ENCODE data around the gene ERC2. TPM values are rescaled to one million over a fixed set of nuclear protein-coding genes. Genes with fewer than 3 reads are reported as not detected.

Gene ERC2
- total RNA-seq, 1 donor from 2014 or later, result 7.4 TPM

- Histone ChIP-seq H3K9me3 (ENCODE audit: insufficient read depth, low read depth, low read length) (no peaks in the 10 kb centered on the region), H3K9ac (ENCODE audit: low read length) (no peak overlapping the region), H4K20me1 (ENCODE audit: insufficient read depth, low read length) (no peaks in the 10 kb centered on the region), H3K27ac (ENCODE audit: low read depth, low read length) (no peak overlapping the region), H3K79me2 (ENCODE audit: insufficient read depth, low read length) (no peaks in the 10 kb centered on the region), H3K36me3 (ENCODE audit: insufficient read depth, low read length) (no peaks in the 10 kb centered on the region), H3K27me3 (ENCODE audit: insufficient read depth, low read length) (no peaks in the 10 kb centered on the region), H3K4me1 (ENCODE audit: insufficient read depth, low read length) (no peaks in the 10 kb centered on the region), H3K4me2 (ENCODE audit: low read length) (no peak overlapping the region), H2AFZ (ENCODE audit: low read depth, low read length) (no peak overlapping the region), H3K4me3 (ENCODE audit: insufficient read depth, low read depth, low read length) (no peak overlapping the region)
- Mint-ChIP-seq H3K4me1 (ENCODE audit: low read depth, unreplicated experiment) (peaks cover 11% of the 10 kb centered on the region), H3K27ac (ENCODE audit: unreplicated experiment) (no peak overlapping the region), H3K36me3 (ENCODE audit: low read depth, unreplicated experiment) (no peaks in the 10 kb centered on the region), H3K27me3 (ENCODE audit: low read depth, unreplicated experiment) (no peaks in the 10 kb centered on the region), H3K4me3 (ENCODE audit: unreplicated experiment) (no peak overlapping the region), H3K9me3 (ENCODE audit: unreplicated experiment) (no peaks in the 10 kb centered on the region)
- DNase-seq (ENCODE audit: low read depth) (no peak), FAIRE-seq (no peak)
- TF ChIP-seq CTCF (IDR thresholded peaks at IDR 0.05; ENCODE audit: insufficient read depth, low read depth, low read length) (no peak), EZH2 (IDR thresholded peaks at IDR 0.05; ENCODE audit: insufficient read depth, low read length) (no peak)
Measured at GRCh38 chr3:56087451-56088053, 380.7 kb downstream of the ERC2 start.

GRCh38 chr3:56086355-56086754, 381.9 kb downstream of the ERC2 start:
- Histone ChIP-seq H3K79me2 (ENCODE audit: insufficient read depth, low read length) (no peaks in the 10 kb centered on the region), H3K4me2 (ENCODE audit: low read length) (no peak overlapping the region), H3K9me3 (ENCODE audit: insufficient read depth, low read depth, low read length) (no peaks in the 10 kb centered on the region), H2AFZ (ENCODE audit: low read depth, low read length) (no peak overlapping the region), H3K27ac (ENCODE audit: low read depth, low read length) (no peak overlapping the region), H3K4me1 (ENCODE audit: insufficient read depth, low read length) (no peaks in the 10 kb centered on the region), H3K9ac (ENCODE audit: low read length) (no peak overlapping the region), H3K27me3 (ENCODE audit: insufficient read depth, low read length) (peaks cover 2% of the 10 kb centered on the region), H3K4me3 (ENCODE audit: insufficient read depth, low read depth, low read length) (no peak overlapping the region), H4K20me1 (ENCODE audit: insufficient read depth, low read length) (no peaks in the 10 kb centered on the region), H3K36me3 (ENCODE audit: insufficient read depth, low read length) (no peaks in the 10 kb centered on the region)
- Mint-ChIP-seq H3K4me3 (ENCODE audit: unreplicated experiment) (no peak overlapping the region), H3K36me3 (ENCODE audit: low read depth, unreplicated experiment) (no peaks in the 10 kb centered on the region), H3K4me1 (ENCODE audit: low read depth, unreplicated experiment) (peaks cover 11% of the 10 kb centered on the region), H3K27me3 (ENCODE audit: low read depth, unreplicated experiment) (no peaks in the 10 kb centered on the region), H3K27ac (ENCODE audit: unreplicated experiment) (peak overlapping the region; percentile 48), H3K9me3 (ENCODE audit: unreplicated experiment) (no peaks in the 10 kb centered on the region)
- TF ChIP-seq EZH2 (IDR thresholded peaks at IDR 0.05; ENCODE audit: insufficient read depth, low read length) (no peak), CTCF (IDR thresholded peaks at IDR 0.05; ENCODE audit: insufficient read depth, low read depth, low read length) (no peak)
- FAIRE-seq (no peak), DNase-seq (ENCODE audit: low read depth) (peak; percentile 48)

- TF ChIP-seq CTCF (IDR thresholded peaks at IDR 0.05; ENCODE audit: insufficient read depth, low read depth, low read length) (no peak), EZH2 (IDR thresholded peaks at IDR 0.05; ENCODE audit: insufficient read depth, low read length) (no peak)
- H3K36me3 ChIP-seq (ENCODE audit: insufficient read depth, low read length), result no peaks in the 10 kb centered on the region
- peaks cover 2% of the 10 kb centered on the region for H3K27me3 ChIP-seq (ENCODE audit: insufficient read depth, low read length)
- no peaks in the 10 kb centered on the region for H3K27me3 Mint-ChIP-seq (ENCODE audit: low read depth, unreplicated experiment)
- DNase-seq (ENCODE audit: low read depth) (no peak), FAIRE-seq (no peak)
- no peak overlapping the region for H3K4me3 Mint-ChIP-seq (ENCODE audit: unreplicated experiment)
- H3K9ac ChIP-seq (ENCODE audit: low read length), result no peak overlapping the region
- no peaks in the 10 kb centered on the region for H4K20me1 ChIP-seq (ENCODE audit: insufficient read depth, low read length)
- H3K79me2 ChIP-seq (ENCODE audit: insufficient read depth, low read length), result no peaks in the 10 kb centered on the region
- no peak overlapping the region for H3K4me2 ChIP-seq (ENCODE audit: low read length)
- no peak overlapping the region for H3K27ac ChIP-seq (ENCODE audit: low read depth, low read length)
- H3K9me3 Mint-ChIP-seq (ENCODE audit: unreplicated experiment), result no peaks in the 10 kb centered on the region
- no peak overlapping the region for H3K27ac Mint-ChIP-seq (ENCODE audit: unreplicated experiment)
- H3K4me1 ChIP-seq (ENCODE audit: insufficient read depth, low read length), result no peaks in the 10 kb centered on the region
- no peak overlapping the region for H3K4me3 ChIP-seq (ENCODE audit: insufficient read depth, low read depth, low read length)
- no peaks in the 10 kb centered on the region for H3K36me3 Mint-ChIP-seq (ENCODE audit: low read depth, unreplicated experiment)
- H3K4me1 Mint-ChIP-seq (ENCODE audit: low read depth, unreplicated experiment), result peaks cover 3% of the 10 kb centered on the region
- no peaks in the 10 kb centered on the region for H3K9me3 ChIP-seq (ENCODE audit: insufficient read depth, low read depth, low read length)
- H2AFZ ChIP-seq (ENCODE audit: low read depth, low read length), result no peak overlapping the region
Measured at GRCh38 chr3:56081246-56081645, 387.0 kb downstream of the ERC2 start.

All from astrocyte (in vitro differentiated cells and primary cell).